Measurements from ENCODE around the gene CTU2.

- TF ChIP-seq, protein P1, sequence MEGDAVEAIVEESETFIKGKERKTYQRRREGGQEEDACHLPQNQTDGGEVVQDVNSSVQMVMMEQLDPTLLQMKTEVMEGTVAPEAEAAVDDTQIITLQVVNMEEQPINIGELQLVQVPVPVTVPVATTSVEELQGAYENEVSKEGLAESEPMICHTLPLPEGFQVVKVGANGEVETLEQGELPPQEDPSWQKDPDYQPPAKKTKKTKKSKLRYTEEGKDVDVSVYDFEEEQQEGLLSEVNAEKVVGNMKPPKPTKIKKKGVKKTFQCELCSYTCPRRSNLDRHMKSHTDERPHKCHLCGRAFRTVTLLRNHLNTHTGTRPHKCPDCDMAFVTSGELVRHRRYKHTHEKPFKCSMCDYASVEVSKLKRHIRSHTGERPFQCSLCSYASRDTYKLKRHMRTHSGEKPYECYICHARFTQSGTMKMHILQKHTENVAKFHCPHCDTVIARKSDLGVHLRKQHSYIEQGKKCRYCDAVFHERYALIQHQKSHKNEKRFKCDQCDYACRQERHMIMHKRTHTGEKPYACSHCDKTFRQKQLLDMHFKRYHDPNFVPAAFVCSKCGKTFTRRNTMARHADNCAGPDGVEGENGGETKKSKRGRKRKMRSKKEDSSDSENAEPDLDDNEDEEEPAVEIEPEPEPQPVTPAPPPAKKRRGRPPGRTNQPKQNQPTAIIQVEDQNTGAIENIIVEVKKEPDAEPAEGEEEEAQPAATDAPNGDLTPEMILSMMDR (IDR thresholded peaks at IDR 0.05), result no peak
- TF ChIP-seq POLR2A (IDR thresholded peaks at IDR 0.05), result no peak
Observed at GRCh38 chr16:88690341-88691128, 15.8 kb upstream of the CTU2 start.
